Naive B cell (primary cell): ENCODE measurements around the gene IGFBP3. TPM values are rescaled to one million over a fixed set of nuclear protein-coding genes. Genes with fewer than 3 reads are reported as not detected.

Source experiments
- ATAC-seq, 2 donors: fragments of 150-1000 bp; cut with Tn5 transposase; 2 replicates each; pipeline ENCODE4 v1.10.0; 2021; ENCODE audit warnings: low read depth in 2 of 2, mild to moderate bottlenecking in 2 of 2, moderate library complexity in 2 of 2
- DNase-seq: peaks from one replicate; pipeline ENCODE4 v3.0.0; 2022
- H3K27ac Mint-ChIP-seq, 6 donors: one replicate each; pipeline ENCODE4 v1.8.0; 2020 to 2022; ENCODE audit warnings: mild to moderate bottlenecking in 6 of 6, mixed read lengths in 6 of 6, moderate library complexity in 5 of 6, inconsistent platforms in 2 of 6
- H3K27me3 Mint-ChIP-seq, 3 donors: one replicate each; pipeline ENCODE4 v1.8.0; 2021 to 2022; ENCODE audit warnings: mixed read lengths in 3 of 3, mild to moderate bottlenecking in 1 of 3
- H3K36me3 Mint-ChIP-seq, 2 donors: one replicate each; pipeline ENCODE4 v1.8.0; 2020 to 2022; ENCODE audit warnings: mixed read lengths in 2 of 2, inconsistent platforms in 1 of 2, mild to moderate bottlenecking in 1 of 2
- H3K4me1 Mint-ChIP-seq, 3 donors: one replicate each; pipeline ENCODE4 v1.8.0; 2020 to 2022; ENCODE audit warnings: mixed read lengths in 3 of 3, inconsistent platforms in 1 of 3, mild to moderate bottlenecking in 1 of 3, moderate library complexity in 1 of 3
- H3K4me3 Mint-ChIP-seq, 8 donors: one replicate each; pipeline ENCODE4 v1.8.0; 2020 to 2022; ENCODE audit warnings: mild to moderate bottlenecking in 8 of 8, mixed read lengths in 8 of 8, moderate library complexity in 8 of 8, inconsistent platforms in 2 of 8
- H3K9me3 Mint-ChIP-seq, 7 donors: one replicate each; pipeline ENCODE4 v1.8.0; 2020 to 2022; ENCODE audit warnings: mixed read lengths in 7 of 7, mild to moderate bottlenecking in 5 of 7, inconsistent platforms in 2 of 7, moderate library complexity in 1 of 7
- polyA plus RNA-seq, 6 donors: library from polyadenylated mRNA; unstranded; fragments of 300-500 nt; fragmentation: Illumina TruSeq; gene quantifications; one replicate each; pipeline ENCODE4 v1.2.3, GENCODE V29; 2021; ENCODE audit warnings: low read depth in 6 of 6

IGFBP3 gene
- polyA plus RNA-seq, 6 donors from 2014 or later: not detected

DNA sequence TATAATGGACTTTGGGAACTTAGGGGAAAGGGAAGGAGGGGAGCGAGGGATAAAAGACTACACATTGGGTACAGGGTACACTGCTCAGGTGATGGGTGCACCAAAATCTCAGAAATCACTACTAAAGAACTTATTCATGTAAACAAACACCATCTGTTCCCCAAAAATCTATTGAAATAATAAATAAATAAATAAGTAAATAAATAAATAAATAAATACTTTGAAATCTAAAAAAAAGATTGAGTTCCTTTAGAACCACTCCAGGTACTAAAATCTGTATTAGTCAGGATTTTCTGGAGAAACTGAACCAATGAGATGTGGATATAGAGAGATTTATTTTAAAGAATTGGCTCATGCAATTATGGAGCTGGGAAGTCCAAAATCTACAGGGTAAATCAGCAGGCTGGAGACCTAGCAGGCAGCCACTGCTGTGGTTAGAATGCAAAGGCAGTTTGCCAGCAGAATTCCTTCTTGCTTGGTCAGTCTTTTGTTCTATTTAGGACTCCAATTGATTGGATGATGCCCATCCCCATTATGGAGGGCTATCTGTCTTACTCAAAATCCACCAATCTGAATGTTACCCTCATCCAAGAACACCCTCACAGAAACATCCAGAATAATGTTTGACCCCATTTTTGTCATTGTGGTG is 23.9 kb downstream of the IGFBP3 start:
- ATAC-seq (no peak), DNase-seq (no peak)
- no peak overlapping the region for H3K4me3 Mint-ChIP-seq
- peaks cover 49 to 80% (median 65%) of the 10 kb centered on the region in 3 donors for H3K27me3 Mint-ChIP-seq
- no peak overlapping the region for H3K27ac Mint-ChIP-seq
- H3K4me1 Mint-ChIP-seq: no peaks in the 10 kb centered on the region
- peaks cover 0 to under 1% of the 10 kb centered on the region in 2 donors for H3K36me3 Mint-ChIP-seq
- H3K9me3 Mint-ChIP-seq: peaks cover 0 to 5% (median 2%) of the 10 kb centered on the region in 7 donors

DNA sequence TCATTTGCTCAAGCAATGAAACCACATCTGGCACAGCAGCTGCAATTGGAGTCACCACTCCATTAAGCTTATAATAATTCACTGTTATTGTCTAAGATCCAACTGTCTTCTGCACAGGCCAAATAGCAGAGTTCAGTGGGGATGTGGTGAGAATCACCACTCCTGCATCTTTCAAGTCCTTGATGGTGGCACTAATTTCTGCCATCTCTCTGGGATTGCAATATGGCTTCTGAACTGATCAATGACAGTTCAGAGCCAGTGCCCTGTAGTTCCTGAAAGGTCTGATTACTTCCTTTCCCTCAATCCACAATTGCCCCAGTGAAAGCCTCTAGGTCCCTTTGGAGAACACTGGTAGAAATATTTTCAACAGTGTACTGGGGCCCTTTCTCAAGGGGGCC is 26.4 kb downstream of the IGFBP3 start:
- Mint-ChIP-seq H3K9me3 (peaks cover 0 to 3% (median 0%) of the 10 kb centered on the region in 7 donors), H3K36me3 (no peaks in the 10 kb centered on the region), H3K4me3 (no peak overlapping the region), H3K4me1 (no peaks in the 10 kb centered on the region), H3K27ac (no peak overlapping the region), H3K27me3 (peaks cover 55 to 76% (median 64%) of the 10 kb centered on the region in 3 donors)
- ATAC-seq: no peak
- DNase-seq: no peak

DNA sequence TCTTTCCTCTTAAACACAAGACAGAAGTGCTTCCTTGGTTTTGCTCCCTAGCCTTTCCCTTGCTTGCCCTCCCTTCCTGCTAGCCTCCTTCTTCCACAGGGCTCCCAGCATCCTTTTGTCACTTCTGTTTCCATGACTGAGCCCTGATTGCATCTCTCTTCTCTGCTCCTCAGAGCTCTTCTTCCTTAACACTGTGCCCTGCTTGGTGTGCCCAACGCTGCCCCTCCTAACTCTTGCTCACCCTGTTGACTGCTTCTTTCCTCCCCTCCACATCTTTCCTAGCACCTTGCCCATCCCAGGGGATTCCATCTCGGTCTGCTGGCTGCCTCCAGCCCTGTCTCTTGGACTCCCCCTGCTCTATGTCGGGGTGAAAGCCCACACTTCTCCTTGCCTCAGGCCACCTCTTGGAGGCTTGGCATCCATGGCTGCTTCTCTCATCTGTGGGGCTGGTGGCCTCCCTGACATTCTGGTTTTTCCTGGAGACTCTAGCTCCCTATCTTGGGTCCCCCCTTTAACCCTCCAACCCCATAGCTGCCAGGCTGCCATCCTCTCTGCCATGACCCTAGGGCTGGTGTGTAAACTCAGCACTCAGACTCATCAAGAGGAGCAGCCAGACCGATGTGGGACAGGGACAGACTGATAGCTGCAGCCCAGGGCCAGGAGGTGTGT is 26.9 kb downstream of the IGFBP3 start:
- Mint-ChIP-seq H3K27ac (no peak overlapping the region), H3K4me1 (no peaks in the 10 kb centered on the region), H3K27me3 (peaks cover 58 to 79% (median 69%) of the 10 kb centered on the region in 3 donors), H3K4me3 (no peak overlapping the region), H3K9me3 (peaks cover 0 to 3% (median 0%) of the 10 kb centered on the region in 7 donors), H3K36me3 (no peaks in the 10 kb centered on the region)
- DNase-seq: no peak
- ATAC-seq: no peak

DNA sequence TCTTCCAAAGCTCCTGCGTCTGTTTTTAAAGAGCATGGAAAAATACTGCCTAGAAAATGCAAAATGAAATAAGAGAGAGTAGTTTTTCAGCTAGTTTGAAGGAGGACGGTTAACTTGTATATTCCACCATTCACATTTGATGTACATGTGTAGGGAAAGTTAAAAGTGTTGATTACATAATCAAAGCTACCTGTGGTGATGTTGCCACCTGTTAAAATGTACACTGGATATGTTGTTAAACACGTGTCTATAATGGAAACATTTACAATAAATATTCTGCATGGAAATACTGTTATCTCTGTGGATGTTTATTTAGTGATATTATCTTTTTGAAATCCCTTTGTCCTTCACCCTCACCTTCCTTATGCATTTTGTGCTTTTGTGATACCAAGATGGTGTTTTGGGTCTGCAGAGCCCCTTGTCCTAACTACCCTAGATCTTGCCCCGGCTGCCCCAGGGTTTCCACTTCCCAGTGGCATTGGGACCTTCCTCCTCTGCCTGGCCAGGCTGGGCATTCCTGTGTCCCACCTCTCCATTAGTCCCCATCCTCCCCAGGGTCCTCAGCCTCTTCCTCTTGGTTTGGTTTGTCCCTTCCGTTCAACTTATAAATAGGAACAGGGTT is 27.6 kb downstream of the IGFBP3 start:
- no peak for DNase-seq
- H3K27me3 Mint-ChIP-seq: peaks cover 60 to 81% (median 72%) of the 10 kb centered on the region in 3 donors
- H3K4me1 Mint-ChIP-seq: no peaks in the 10 kb centered on the region
- peaks cover 0 to 3% (median 0%) of the 10 kb centered on the region in 7 donors for H3K9me3 Mint-ChIP-seq
- no peak overlapping the region for H3K27ac Mint-ChIP-seq
- no peak for ATAC-seq
- no peak overlapping the region for H3K4me3 Mint-ChIP-seq
- H3K36me3 Mint-ChIP-seq: no peaks in the 10 kb centered on the region

DNA sequence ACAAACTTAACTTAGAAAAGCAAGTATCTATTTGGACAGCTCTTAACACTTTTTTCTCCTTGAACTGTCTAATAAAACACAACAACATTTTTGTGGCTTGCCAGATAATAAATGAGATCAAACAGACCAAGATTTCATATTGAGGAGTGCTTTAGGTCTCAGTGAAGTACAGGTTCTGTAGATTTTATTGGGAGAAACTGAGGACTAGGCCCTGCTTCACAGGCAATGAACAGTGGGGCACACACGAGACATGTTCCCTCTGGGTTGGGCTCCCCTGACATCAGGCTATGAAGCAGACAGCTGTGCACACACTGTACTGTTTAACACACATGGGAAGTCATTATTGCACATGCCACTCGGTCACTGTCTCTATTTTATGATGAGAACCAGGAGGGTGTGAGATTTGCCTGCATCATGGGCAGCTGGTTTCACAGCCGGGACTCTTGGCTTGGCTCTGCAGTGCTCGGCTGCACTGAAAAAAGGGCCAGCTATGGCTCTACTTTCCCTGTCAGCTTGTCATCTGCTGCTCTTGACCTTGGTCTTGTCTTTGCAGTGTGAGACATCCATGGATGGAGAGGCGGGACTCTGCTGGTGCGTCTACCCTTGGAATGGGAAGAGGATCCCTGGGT is 28.6 kb downstream of the IGFBP3 start:
- Mint-ChIP-seq H3K4me1 (no peaks in the 10 kb centered on the region), H3K9me3 (peaks cover 0 to 3% (median 0%) of the 10 kb centered on the region in 7 donors), H3K36me3 (no peaks in the 10 kb centered on the region), H3K27ac (no peak overlapping the region), H3K4me3 (no peak overlapping the region), H3K27me3 (peaks cover 58 to 71% (median 69%) of the 10 kb centered on the region in 3 donors)
- DNase-seq (no peak), ATAC-seq (no peak)

DNA sequence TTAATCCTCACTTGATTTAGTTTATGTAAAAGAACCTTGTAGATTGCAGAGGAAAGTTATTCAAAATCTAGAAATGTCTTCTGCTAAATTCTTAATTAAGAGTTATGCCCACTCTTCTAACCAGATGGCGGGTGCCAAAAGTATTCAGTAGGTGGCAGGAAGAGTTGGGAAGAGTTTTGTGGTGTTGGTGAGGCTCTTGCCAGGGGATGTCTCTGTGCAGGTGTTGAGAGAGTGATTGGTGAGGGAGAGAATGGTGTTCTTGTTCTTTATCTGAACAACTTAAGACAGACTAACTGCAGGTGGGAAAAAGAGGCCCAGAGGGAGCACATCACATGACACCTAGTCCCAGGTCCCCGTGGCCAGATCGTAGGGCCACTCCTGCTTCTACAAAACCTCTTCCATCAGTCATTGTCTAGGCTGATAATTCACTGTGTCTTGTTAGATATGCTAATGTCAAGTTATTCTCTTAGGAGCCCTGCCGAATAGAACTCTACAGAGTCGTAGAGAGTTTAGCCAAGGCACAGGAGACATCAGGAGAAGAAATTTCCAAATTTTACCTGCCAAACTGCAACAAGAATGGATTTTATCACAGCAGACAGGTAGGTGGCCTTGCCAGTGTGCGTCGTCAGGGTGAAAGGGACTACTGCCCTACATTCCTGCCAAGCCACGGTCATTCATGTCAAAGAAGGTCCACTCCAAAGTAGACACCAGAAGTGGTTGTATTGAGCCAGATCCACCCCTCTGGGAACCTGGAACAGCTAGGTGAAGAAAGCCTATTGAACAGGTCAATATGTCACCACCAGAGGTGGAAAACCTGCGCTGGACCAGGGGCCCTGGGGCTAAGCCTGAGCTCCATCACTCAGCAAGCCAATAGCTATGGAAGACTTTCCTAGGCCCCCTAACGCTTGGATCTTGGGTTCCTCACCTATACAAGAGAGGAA is 29.3 kb downstream of the IGFBP3 start:
- no peaks in the 10 kb centered on the region for H3K4me1 Mint-ChIP-seq
- no peaks in the 10 kb centered on the region for H3K36me3 Mint-ChIP-seq
- DNase-seq: no peak
- H3K27ac Mint-ChIP-seq: no peak overlapping the region
- peaks cover 0 to 3% (median 0%) of the 10 kb centered on the region in 7 donors for H3K9me3 Mint-ChIP-seq
- no peak overlapping the region for H3K4me3 Mint-ChIP-seq
- no peak for ATAC-seq
- H3K27me3 Mint-ChIP-seq: peaks cover 63 to 75% (median 75%) of the 10 kb centered on the region in 3 donors

DNA sequence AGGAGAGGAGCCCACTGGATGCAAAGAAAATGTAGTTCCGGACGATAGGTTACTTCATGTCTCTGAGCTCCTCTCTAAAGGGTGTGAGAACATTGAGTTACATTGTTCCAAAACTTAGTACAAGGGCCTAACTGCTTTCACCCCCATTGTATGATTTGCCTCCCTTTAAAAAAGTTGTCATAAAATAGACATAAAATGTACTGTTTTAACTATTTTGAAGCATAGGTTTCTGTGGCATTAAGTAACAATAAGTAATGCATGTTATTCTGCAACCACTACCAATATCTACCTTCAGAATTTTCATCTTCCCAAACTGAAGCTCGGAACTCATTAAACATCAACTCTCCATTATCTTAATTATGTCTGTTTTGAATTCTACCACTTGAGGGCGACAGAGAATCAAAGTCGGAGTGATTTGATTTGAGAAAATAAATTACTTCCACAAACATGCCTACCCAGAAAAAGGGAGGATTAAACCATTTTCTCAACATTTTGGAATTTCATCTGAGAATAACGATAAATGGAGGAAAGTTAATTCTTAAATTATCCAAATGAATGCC is 30.1 kb downstream of the IGFBP3 start:
- Mint-ChIP-seq H3K27ac (no peak overlapping the region), H3K4me1 (no peaks in the 10 kb centered on the region), H3K36me3 (no peaks in the 10 kb centered on the region), H3K9me3 (peaks cover 0 to 3% (median 0%) of the 10 kb centered on the region in 7 donors), H3K27me3 (peaks cover 62 to 73% (median 71%) of the 10 kb centered on the region in 3 donors), H3K4me3 (no peak overlapping the region)
- ATAC-seq (no peak), DNase-seq (peak; percentile 16)

DNA sequence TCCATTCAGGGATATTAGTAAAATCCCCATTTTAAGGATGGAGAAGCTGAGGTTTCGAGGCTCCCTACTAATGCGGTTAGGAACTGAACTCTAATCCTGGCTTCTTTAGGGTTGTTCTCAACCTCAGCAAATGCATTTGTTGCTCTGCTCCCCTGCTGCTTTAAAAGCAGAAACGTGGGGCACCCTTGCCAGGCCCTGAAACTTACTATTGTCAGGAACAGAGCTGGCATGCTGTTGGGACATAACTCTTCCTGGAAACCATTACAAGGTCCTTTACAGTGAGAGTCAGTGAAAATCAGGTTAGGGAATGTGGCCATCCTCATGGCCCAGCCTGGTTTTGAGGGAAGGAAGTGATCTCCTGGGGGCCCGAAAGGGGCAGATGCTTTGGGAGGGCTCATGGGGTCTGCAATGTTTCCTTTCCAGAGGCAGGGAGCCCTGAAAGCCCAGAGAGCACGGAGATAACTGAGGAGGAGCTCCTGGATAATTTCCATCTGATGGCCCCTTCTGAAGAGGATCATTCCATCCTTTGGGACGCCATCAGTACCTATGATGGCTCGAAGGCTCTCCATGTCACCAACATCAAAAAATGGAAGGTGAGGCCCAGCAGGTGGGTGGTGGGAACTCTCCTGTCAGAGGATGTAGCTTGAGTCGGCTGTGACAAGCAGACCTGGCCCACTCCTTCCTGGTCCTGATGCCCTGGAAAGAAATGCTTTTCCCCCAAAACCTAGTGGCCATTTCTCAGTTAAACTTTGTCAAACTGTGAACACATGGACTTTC is 30.8 kb downstream of the IGFBP3 start:
- no peak overlapping the region for H3K27ac Mint-ChIP-seq
- peaks cover 0 to 3% (median 0%) of the 10 kb centered on the region in 7 donors for H3K9me3 Mint-ChIP-seq
- H3K27me3 Mint-ChIP-seq: peaks cover 62 to 70% (median 69%) of the 10 kb centered on the region in 3 donors

DNA sequence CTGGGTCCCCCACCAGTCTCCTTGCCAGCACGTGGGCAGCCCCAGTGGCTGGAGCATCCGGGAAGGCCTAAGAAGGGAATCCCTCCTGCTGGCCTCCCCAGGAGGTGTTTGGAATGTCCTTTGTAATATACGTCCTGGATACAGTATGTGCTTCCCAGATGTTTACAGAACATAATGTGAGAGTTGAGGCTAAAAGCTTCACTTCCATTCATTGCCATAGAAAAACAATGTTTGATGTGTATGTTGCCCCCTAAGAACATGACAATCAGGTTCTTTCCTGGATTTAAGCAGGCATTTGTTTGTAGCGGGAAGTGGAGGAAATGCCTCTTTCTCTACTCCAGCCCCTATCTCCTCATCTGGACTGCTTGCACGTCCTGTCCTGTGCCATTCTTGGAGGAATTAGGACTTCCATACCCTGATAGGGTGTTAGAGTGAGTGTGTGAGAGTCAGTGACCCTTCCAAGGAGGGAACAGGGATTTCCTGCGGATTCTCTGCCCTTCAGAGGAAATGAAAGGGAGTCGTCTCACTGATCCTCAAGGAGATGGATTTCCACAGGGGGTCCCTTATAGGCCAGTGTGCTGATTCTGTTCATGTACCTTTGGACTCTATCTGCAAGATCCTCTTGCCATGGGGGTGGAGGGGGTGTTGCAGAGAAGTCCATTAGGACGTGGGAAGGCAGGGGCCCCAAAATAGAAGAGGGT is 31.6 kb downstream of the IGFBP3 start:
- Mint-ChIP-seq H3K36me3 (no peaks in the 10 kb centered on the region), H3K4me1 (no peaks in the 10 kb centered on the region), H3K4me3 (no peak overlapping the region), H3K27me3 (peaks cover 64 to 72% (median 71%) of the 10 kb centered on the region in 3 donors), H3K9me3 (peaks cover 0 to 2% (median 0%) of the 10 kb centered on the region in 7 donors), H3K27ac (no peak overlapping the region)
- ATAC-seq (no peak), DNase-seq (no peak)

More for the DNA sequence above, 30.8 kb downstream of the IGFBP3 start:
- Mint-ChIP-seq H3K4me3 (no peak overlapping the region), H3K36me3 (no peaks in the 10 kb centered on the region), H3K4me1 (no peaks in the 10 kb centered on the region)
- ATAC-seq (no peak), DNase-seq (no peak)

DNA sequence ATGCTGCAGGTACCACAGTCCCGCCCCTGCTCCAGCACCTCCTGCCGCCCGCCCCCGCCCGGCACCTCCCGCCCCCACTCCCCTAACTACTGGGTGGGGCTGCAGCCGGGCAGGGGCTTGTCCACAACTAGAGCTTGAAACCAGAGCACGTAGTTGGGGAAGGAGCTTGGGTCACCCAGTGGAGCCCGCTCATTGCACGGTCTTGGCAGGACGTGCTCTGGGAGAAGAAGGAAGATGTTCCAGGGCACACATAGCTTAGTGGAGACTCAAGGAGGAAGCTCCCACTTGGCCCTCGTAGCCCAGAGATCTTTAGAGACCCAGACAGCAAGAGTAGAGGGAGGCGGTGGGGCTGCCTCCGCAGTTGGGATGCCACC is 32.1 kb downstream of the IGFBP3 start:
- no peaks in the 10 kb centered on the region for H3K4me1 Mint-ChIP-seq
- no peak overlapping the region for H3K4me3 Mint-ChIP-seq
- H3K27ac Mint-ChIP-seq: no peak overlapping the region
- peaks cover 60 to 72% (median 71%) of the 10 kb centered on the region in 3 donors for H3K27me3 Mint-ChIP-seq
- ATAC-seq: no peak
- no peaks in the 10 kb centered on the region for H3K36me3 Mint-ChIP-seq
- H3K9me3 Mint-ChIP-seq: peaks cover 0 to 2% (median 0%) of the 10 kb centered on the region in 7 donors
- DNase-seq: no peak

DNA sequence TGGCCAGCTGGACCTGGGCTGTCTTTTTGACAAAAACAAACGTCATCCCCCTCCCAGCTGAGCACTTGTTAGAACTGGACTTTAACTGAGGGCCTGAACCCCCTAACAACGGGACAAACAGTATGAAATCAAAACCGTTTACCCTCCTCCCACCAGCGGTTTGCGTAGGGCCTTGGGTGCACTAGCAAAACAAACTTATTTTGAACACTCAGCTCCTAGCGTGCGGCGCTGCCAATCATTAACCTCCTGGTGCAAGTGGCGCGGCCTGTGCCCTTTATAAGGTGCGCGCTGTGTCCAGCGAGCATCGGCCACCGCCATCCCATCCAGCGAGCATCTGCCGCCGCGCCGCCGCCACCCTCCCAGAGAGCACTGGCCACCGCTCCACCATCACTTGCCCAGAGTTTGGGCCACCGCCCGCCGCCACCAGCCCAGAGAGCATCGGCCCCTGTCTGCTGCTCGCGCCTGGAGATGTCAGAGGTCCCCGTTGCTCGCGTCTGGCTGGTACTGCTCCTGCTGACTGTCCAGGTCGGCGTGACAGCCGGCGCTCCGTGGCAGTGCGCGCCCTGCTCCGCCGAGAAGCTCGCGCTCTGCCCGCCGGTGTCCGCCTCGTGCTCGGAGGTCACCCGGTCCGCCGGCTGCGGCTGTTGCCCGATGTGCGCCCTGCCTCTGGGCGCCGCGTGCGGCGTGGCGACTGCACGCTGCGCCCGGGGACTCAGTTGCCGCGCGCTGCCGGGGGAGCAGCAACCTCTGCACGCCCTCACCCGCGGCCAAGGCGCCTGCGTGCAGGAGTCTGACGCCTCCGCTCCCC is 32.7 kb downstream of the IGFBP3 start, which contains the start of gene IGFBP1:
IGFBP1 (plus strand) TSS at position 304 of the 808 bp plus-strand sequence; CDS start at position 469, 165 bp downstream.
- DNase-seq (no peak), ATAC-seq (no peak)
- peak within 1 kb of the TSS in 1 of 8 donors; percentile 38 for H3K4me3 Mint-ChIP-seq
- peaks cover 54 to 71% (median 69%) of the 10 kb centered on the region in 3 donors for H3K27me3 Mint-ChIP-seq
- H3K9me3 Mint-ChIP-seq: peaks cover 0 to 2% (median 0%) of the 10 kb centered on the region in 7 donors
- no peaks in the 10 kb centered on the region for H3K36me3 Mint-ChIP-seq
- peak within 1 kb of the TSS in 1 of 6 donors; percentile 21 for H3K27ac Mint-ChIP-seq
- H3K4me1 Mint-ChIP-seq: no peaks in the 10 kb centered on the region
